CD4-positive, alpha-beta T cell (primary cell): ENCODE results near the gene CNNM3. TPM values are rescaled to one million over a fixed set of nuclear protein-coding genes. Genes with fewer than 3 reads are reported as not detected.

Experiments
- ATAC-seq: fragments of 200-7000 bp; cut with Tn5 transposase; one replicate; pipeline ENCODE4 v1.10.0; 2022; ENCODE audit warnings: mild to moderate bottlenecking; ENCODE audit not compliant: poor library complexity
- CTCF ChIA-PET: fragments of 350-600 bp; sonication (Branson Sonifier 250); formaldehyde crosslinking; loops from one replicate; lab custom pipeline; 2021; ENCODE audit warnings: antibody characterized with exemption, inconsistent platforms; lab: Charles Lee
- POLR2A ChIA-PET: fragments of 350-600 bp; sonication (Branson Sonifier 250); formaldehyde crosslinking; loops from one replicate; lab custom pipeline; 2021; ENCODE audit warnings: antibody characterized with exemption, inconsistent platforms; lab: Charles Lee
- DNase-seq, 14 experiments: peaks; one replicate each; pipeline ENCODE4 v3.0.0-alpha.2; 2013 to 2020; ENCODE audit warnings: mixed read lengths in 2 of 14
- H3K27ac ChIP-seq, 2 donors: one replicate each; pipeline versions ENCODE4 v1.5.1 to v1.7.0; 2013; ENCODE audit warnings: low read length in 2 of 2, low read depth in 1 of 2, mild to moderate bottlenecking in 1 of 2
- H3K27me3 ChIP-seq, 2 experiments: 1 replicate in 1 of 2; 2 replicates in 1 of 2; pipeline versions ENCODE4 v1.6.1 to v1.7.0; 2013; ENCODE audit warnings: low read length in 2 of 2, control low read depth in 1 of 2, mild to moderate bottlenecking in 1 of 2, moderate library complexity in 1 of 2; ENCODE audit not compliant: insufficient read depth in 2 of 2, control insufficient read depth in 1 of 2
- H3K36me3 ChIP-seq: one replicate; pipeline ENCODE4 v1.6.1; 2013; ENCODE audit warnings: low read length, control low read depth; ENCODE audit not compliant: insufficient read depth
- H3K4me1 ChIP-seq: one replicate; pipeline ENCODE4 v1.6.1; 2013; ENCODE audit warnings: low read length, control low read depth; ENCODE audit not compliant: insufficient read depth
- H3K4me3 ChIP-seq: one replicate; pipeline ENCODE4 v1.5.1; 2013; ENCODE audit warnings: mild to moderate bottlenecking, low read length, moderate library complexity
- H3K9me3 ChIP-seq, 2 experiments: 1 replicate in 1 of 2; 2 replicates in 1 of 2; pipeline versions ENCODE4 v1.6.1 to v1.7.0; 2013; ENCODE audit warnings: low read length in 2 of 2, mild to moderate bottlenecking in 2 of 2, control low read depth in 1 of 2, moderate library complexity in 1 of 2; ENCODE audit not compliant: control insufficient read depth in 1 of 2, insufficient read depth in 1 of 2
- H3K27ac Mint-ChIP-seq: one replicate; pipeline ENCODE4 v1.8.0; 2020; ENCODE audit warnings: mixed read lengths
- H3K27me3 Mint-ChIP-seq: one replicate; pipeline ENCODE4 v1.8.0; 2021; ENCODE audit warnings: mixed read lengths
- H3K36me3 Mint-ChIP-seq: one replicate; pipeline ENCODE4 v1.8.0; 2021; ENCODE audit warnings: low read depth, mixed read lengths
- H3K4me1 Mint-ChIP-seq: one replicate; pipeline ENCODE4 v1.8.0; 2021; ENCODE audit warnings: low read depth, mixed read lengths
- H3K4me3 Mint-ChIP-seq: one replicate; pipeline ENCODE4 v1.8.0; 2020; ENCODE audit warnings: mild to moderate bottlenecking, mixed read lengths
- H3K9me3 Mint-ChIP-seq: one replicate; pipeline ENCODE4 v1.8.0; 2020; ENCODE audit warnings: mixed read lengths
- intact Hi-C, 2 experiments: fragments of 100-400 bp; cut with DNase I in 1 of 2; cut with micrococcal nuclease in 1 of 2; formaldehyde crosslinking; loops; one replicate each; pipeline versions ENCODE4 v1.15.1 to v1.9.0; 2023 to 2025; cut with DNase I, micrococcal nuclease
- total RNA-seq, 174 experiments: library from RNA in 2 of 174; stranded (reverse) in 2 of 174; gene quantifications; one replicate each; pipeline ENCODE4 v1.2.3 and lab custom pipeline; 2021 to 2026
- TF ChIP-seq, protein P1 (sequence below): fragments of 200-600 bp; IDR thresholded peaks from one replicate; pipeline ENCODE4 v1.8.0; 2022; ENCODE audit warnings: antibody characterized with exemption, mild to moderate bottlenecking

CNNM3 gene
- total RNA-seq, 2 experiments from 2014 or later: 48.7 to 53.5 TPM

DNA sequence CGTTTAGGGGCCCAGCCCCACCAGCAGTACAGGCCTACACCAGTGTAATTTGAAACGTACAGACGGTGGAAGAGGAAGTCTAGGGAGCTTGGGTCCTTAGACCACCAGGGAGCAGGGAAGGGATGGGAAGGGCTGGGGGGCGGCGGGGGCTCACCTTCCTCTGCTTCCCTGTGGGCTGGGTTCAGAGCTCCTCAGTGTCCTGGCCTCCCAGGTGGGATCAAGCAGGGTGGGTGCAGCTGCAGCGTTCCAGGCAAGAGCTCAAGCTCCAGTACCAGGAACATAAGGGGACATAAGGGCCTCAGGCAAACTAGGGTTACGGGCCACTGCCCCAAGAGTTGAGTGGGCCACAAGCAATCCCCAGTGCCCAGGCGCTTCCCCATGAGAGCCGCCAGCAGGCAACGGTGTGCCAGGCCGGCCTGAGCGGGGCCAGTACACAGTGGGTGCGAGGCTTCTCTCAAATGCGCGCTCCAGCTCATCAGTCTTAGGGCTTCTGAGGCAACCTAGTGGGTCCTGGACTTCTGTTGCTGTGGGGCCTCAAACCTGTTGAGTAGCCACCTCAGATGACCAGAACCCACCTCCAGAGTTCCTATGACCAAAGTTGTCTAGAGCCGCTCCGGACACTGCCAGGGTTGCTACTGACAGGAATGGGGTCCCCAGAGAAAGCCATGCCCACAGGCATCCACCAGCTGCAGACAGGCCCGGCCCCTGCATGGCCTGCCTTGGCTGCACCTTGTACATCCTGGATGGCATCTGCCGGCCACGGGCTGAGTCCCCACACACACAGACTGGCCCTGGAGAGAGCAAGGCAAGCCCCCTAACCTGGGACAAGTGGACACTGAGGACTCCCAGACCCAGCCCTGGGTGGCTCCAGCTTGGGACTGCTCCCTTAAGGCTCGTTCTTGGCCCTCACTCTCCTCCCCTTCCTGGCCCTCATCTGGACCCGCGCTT is 22.6 kb downstream of the CNNM3 start:
- H3K4me1 ChIP-seq: peaks cover 22% of the 10 kb centered on the region
- Mint-ChIP-seq H3K36me3 (peaks cover 25% of the 10 kb centered on the region), H3K27me3 (no peaks in the 10 kb centered on the region), H3K27ac (peak overlapping the region; percentile 68), H3K4me1 (peaks cover 21% of the 10 kb centered on the region), H3K4me3 (peak overlapping the region; percentile 70), H3K9me3 (no peaks in the 10 kb centered on the region)
- DNase-seq: peak in 2 of 14 experiments; percentile 17 to 24
- H3K36me3 ChIP-seq: peaks cover 18% of the 10 kb centered on the region
- POLR2A ChIA-PET: interaction anchor here (1.1 to 2.5 kb wide), 5 partner anchors 19 to 124 kb away, joined by 3 to 16 read pairs (median 12); partner anchors contain the start of genes ANKRD39 and CNNM3
- no peaks in the 10 kb centered on the region for H3K9me3 ChIP-seq
- no peaks in the 10 kb centered on the region for H3K27me3 ChIP-seq
- H3K4me3 ChIP-seq: peak overlapping the region; percentile 46
- H3K27ac ChIP-seq: no peak overlapping the region
- CTCF ChIA-PET: interaction anchor here (1.2 to 3.9 kb wide), 2 partner anchors 19 kb away, joined by 8 to 18 read pairs; partner anchors contain the start of gene ANKRD39
- TF ChIP-seq, protein P1, sequence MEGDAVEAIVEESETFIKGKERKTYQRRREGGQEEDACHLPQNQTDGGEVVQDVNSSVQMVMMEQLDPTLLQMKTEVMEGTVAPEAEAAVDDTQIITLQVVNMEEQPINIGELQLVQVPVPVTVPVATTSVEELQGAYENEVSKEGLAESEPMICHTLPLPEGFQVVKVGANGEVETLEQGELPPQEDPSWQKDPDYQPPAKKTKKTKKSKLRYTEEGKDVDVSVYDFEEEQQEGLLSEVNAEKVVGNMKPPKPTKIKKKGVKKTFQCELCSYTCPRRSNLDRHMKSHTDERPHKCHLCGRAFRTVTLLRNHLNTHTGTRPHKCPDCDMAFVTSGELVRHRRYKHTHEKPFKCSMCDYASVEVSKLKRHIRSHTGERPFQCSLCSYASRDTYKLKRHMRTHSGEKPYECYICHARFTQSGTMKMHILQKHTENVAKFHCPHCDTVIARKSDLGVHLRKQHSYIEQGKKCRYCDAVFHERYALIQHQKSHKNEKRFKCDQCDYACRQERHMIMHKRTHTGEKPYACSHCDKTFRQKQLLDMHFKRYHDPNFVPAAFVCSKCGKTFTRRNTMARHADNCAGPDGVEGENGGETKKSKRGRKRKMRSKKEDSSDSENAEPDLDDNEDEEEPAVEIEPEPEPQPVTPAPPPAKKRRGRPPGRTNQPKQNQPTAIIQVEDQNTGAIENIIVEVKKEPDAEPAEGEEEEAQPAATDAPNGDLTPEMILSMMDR: no peak
- peak; percentile 3 for ATAC-seq
- intact Hi-C loops: loop anchor here in 1 of 2 experiments (1.0 kb wide), 1 partner anchor 22 kb away; the partner anchor contains the start of gene CNNM3

DNA sequence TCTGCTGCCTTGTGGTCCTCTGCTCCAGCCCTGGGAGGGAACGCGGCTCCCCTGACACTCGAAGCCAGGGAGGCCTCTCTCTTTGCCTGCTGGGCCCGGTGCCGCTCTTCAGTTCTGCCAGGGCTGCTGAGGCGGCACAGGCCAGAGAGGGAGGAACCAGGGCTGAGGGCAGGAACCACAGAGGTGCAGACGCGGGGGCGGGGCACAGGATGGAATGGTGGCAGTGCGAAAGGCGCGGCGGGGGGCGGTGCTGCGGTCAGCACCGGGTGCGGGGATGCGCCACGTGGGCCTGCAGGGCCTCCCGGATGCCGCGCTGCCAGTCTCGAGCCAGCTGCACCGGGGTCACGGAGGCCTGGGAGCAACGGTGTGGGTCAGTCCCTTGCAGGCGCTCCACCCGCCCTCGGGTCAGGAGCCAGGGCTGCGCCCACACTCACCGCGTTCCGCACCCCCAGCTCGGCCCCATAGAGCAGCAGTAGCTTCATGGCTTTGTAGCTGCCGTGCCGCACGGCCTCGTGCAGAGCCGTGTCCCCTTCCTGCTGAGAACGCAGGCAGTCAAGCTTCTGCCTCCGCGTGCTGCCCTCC is 23.3 kb downstream of the CNNM3 start:
- intact Hi-C loops: no loop called here

More for the DNA sequence above, 23.3 kb downstream of the CNNM3 start:
- no peaks in the 10 kb centered on the region for H3K27me3 Mint-ChIP-seq
- no peaks in the 10 kb centered on the region for H3K9me3 Mint-ChIP-seq
- peak overlapping the region; percentile 68 for H3K27ac Mint-ChIP-seq
- TF ChIP-seq, protein P1: no peak
- DNase-seq: peak; percentile 66 to 92 (median 84)
- Histone ChIP-seq H3K27me3 (no peaks in the 10 kb centered on the region), H3K27ac (no peak overlapping the region), H3K4me1 (peaks cover 22% of the 10 kb centered on the region), H3K9me3 (no peaks in the 10 kb centered on the region), H3K4me3 (peak overlapping the region; percentile 46), H3K36me3 (peaks cover 15% of the 10 kb centered on the region)
- CTCF ChIA-PET: interaction anchor here (0.8 to 3.9 kb wide), 2 partner anchors 13 to 18 kb away, joined by 3 to 18 read pairs; partner anchors contain the start of gene ANKRD39
- peak; percentile 98 for ATAC-seq
- peaks cover 17% of the 10 kb centered on the region for H3K36me3 Mint-ChIP-seq
- peak overlapping the region; percentile 70 for H3K4me3 Mint-ChIP-seq
- H3K4me1 Mint-ChIP-seq: peaks cover 21% of the 10 kb centered on the region
- POLR2A ChIA-PET: interaction anchor here (1.2 to 2.5 kb wide), 6 partner anchors 18 to 301 kb away, joined by 3 to 16 read pairs (median 8); partner anchors contain the start of genes ANKRD39 and CNNM3
